ENCODE measurements around the gene TRIM66.

Gene TRIM66

GRCh38 chr11:8654503-8654902 is 28.0 kb downstream of the TRIM66 start:
- no peak for DNase-seq (ENCODE audit: low read depth)

GRCh38 chr11:8652140-8652539 is 30.3 kb downstream of the TRIM66 start:
- peak; percentile 85 for DNase-seq (ENCODE audit: low read depth)

- DNase-seq (ENCODE audit: low read depth), result no peak
Observed at GRCh38 chr11:8650401-8650990, 32.0 kb downstream of the TRIM66 start.

- DNase-seq (ENCODE audit: low read depth), result peak; percentile 54
Observed at GRCh38 chr11:8649361-8649760, 33.1 kb downstream of the TRIM66 start.

GRCh38 chr11:8646873-8647272 is 35.6 kb downstream of the TRIM66 start:
- no peak for DNase-seq (ENCODE audit: low read depth)

- no peak for DNase-seq (ENCODE audit: low read depth)
Observed at GRCh38 chr11:8642196-8642841, 40.1 kb downstream of the TRIM66 start.

GRCh38 chr11:8641332-8641731 is 41.1 kb downstream of the TRIM66 start:
- DNase-seq (ENCODE audit: low read depth), result no peak

- DNase-seq (ENCODE audit: low read depth), result no peak
Observed at GRCh38 chr11:8640267-8640906, 42.1 kb downstream of the TRIM66 start.

- DNase-seq (ENCODE audit: low read depth), result no peak
Observed at GRCh38 chr11:8639655-8640054, 42.8 kb downstream of the TRIM66 start.

- DNase-seq (ENCODE audit: low read depth), result peak; percentile 62
Observed at GRCh38 chr11:8638300-8638699, 44.2 kb downstream of the TRIM66 start.

- DNase-seq (ENCODE audit: low read depth), result no peak
Observed at GRCh38 chr11:8636127-8636526, 46.3 kb downstream of the TRIM66 start.

GRCh38 chr11:8634498-8634897 is 48.0 kb downstream of the TRIM66 start:
- no peak for DNase-seq (ENCODE audit: low read depth)

GRCh38 chr11:8631395-8632118 is 50.9 kb downstream of the TRIM66 start:
- peak; percentile 95 for DNase-seq (ENCODE audit: low read depth)

GRCh38 chr11:8624698-8625097 is 57.8 kb downstream of the TRIM66 start:
- DNase-seq (ENCODE audit: low read depth), result no peak

GRCh38 chr11:8621147-8621546 is 61.3 kb downstream of the TRIM66 start:
- no peak for DNase-seq (ENCODE audit: low read depth)

GRCh38 chr11:8617063-8617462 is 65.4 kb downstream of the TRIM66 start:
- no peak for DNase-seq (ENCODE audit: low read depth)

GRCh38 chr11:8615291-8616032 is 67.0 kb downstream of the TRIM66 start:
- DNase-seq (ENCODE audit: low read depth), result no peak

GRCh38 chr11:8614497-8614896 is 68.0 kb downstream of the TRIM66 start:
- DNase-seq (ENCODE audit: low read depth), result no peak

GRCh38 chr11:8613036-8613435 is 69.4 kb downstream of the TRIM66 start:
- DNase-seq (ENCODE audit: low read depth), result peak; percentile 15

GRCh38 chr11:8612522-8612921 is 69.9 kb downstream of the TRIM66 start:
- DNase-seq (ENCODE audit: low read depth), result no peak

GRCh38 chr11:8610532-8611116 is 71.8 kb downstream of the TRIM66 start:
- no peak for DNase-seq (ENCODE audit: low read depth)

- peak; percentile 55 for DNase-seq (ENCODE audit: low read depth)
Observed at GRCh38 chr11:8608652-8609051, 73.8 kb downstream of the TRIM66 start.
